ENCODE data around the gene BBS2. TPM values are rescaled to one million over a fixed set of nuclear protein-coding genes. Genes with fewer than 3 reads are reported as not detected.

The BBS2 gene
- total and polyA plus RNA-seq, 4 donors = 14.0 to 70.0 (median 33.0) TPM

- peaks cover 11 to 33% (median 17%) of the 10 kb centered on the region in 5 donors for H3K4me1 ChIP-seq (ENCODE audit: control insufficient read depth in 5 of 5, insufficient read depth in 5 of 5, low read length in 5 of 5)
- no peak for TF ChIP-seq CTCF (IDR thresholded peaks at IDR 0.05; ENCODE audit: control extremely low read depth, extremely low read depth)
- peaks cover 5 to 19% (median 12%) of the 10 kb centered on the region in 4 donors for H3K36me3 ChIP-seq (ENCODE audit: control insufficient read depth in 4 of 4, insufficient read depth in 4 of 4, low read length in 4 of 4)
- ATAC-seq (ENCODE audit: insufficient read depth, low FRiP score) (no peak), DNase-seq (no peak)
- H3K9ac ChIP-seq (ENCODE audit: insufficient read depth in 1 of 2, low read length in 2 of 2) = peak overlapping the region in 1 of 2 donors; percentile 24
- no peaks in the 10 kb centered on the region for H3K9me3 ChIP-seq (ENCODE audit: control insufficient read depth in 4 of 4, insufficient read depth in 3 of 4, low read length in 3 of 4)
- H3K27ac ChIP-seq (ENCODE audit: low read depth in 1 of 2, low read length in 1 of 2) = no peak overlapping the region
- H3K27me3 ChIP-seq (ENCODE audit: control insufficient read depth in 3 of 3, insufficient read depth in 3 of 3, low read length in 2 of 3) = no peaks in the 10 kb centered on the region
- no peak overlapping the region for H3K4me3 ChIP-seq
Measured at GRCh38 chr16:56448005-56448404, 71.8 kb downstream of the BBS2 start.

GRCh38 chr16:56447286-56447685 lies 72.5 kb downstream of the BBS2 start:
- Histone ChIP-seq H3K36me3 (ENCODE audit: control insufficient read depth in 4 of 4, insufficient read depth in 4 of 4, low read length in 4 of 4) (peaks cover 5 to 19% (median 13%) of the 10 kb centered on the region in 4 donors), H3K27ac (ENCODE audit: low read depth in 1 of 2, low read length in 1 of 2) (no peak overlapping the region), H3K4me1 (ENCODE audit: control insufficient read depth in 5 of 5, insufficient read depth in 5 of 5, low read length in 5 of 5) (peaks cover 8 to 27% (median 12%) of the 10 kb centered on the region in 5 donors), H3K9ac (ENCODE audit: insufficient read depth in 1 of 2, low read length in 2 of 2) (no peak overlapping the region), H3K4me3 (no peak overlapping the region), H3K9me3 (ENCODE audit: control insufficient read depth in 4 of 4, insufficient read depth in 3 of 4, low read length in 3 of 4) (no peaks in the 10 kb centered on the region), H3K27me3 (ENCODE audit: control insufficient read depth in 3 of 3, insufficient read depth in 3 of 3, low read length in 2 of 3) (no peaks in the 10 kb centered on the region)
- DNase-seq = no peak
- TF ChIP-seq CTCF (IDR thresholded peaks at IDR 0.05; ENCODE audit: control extremely low read depth, extremely low read depth) = no peak
- no peak for ATAC-seq (ENCODE audit: insufficient read depth, low FRiP score)
- whole genome bisulfite sequencing, 2 donors = 72 to 88% methylated on average over 2 of the region's 2 CpGs

GRCh38 chr16:56438038-56438437 lies 81.8 kb downstream of the BBS2 start:
- H3K4me1 ChIP-seq (ENCODE audit: control insufficient read depth in 5 of 5, insufficient read depth in 5 of 5, low read length in 5 of 5) = no peaks in the 10 kb centered on the region
- no peak overlapping the region for H3K27ac ChIP-seq (ENCODE audit: low read depth in 1 of 2, low read length in 1 of 2)
- WGBS, 2 donors = 97 to 98% methylated on average over 1 of the region's 1 CpG
- ATAC-seq (ENCODE audit: insufficient read depth, low FRiP score) (no peak), DNase-seq (no peak)
- H3K9ac ChIP-seq (ENCODE audit: insufficient read depth in 1 of 2, low read length in 2 of 2) = no peak overlapping the region
- peaks cover 13 to 26% (median 25%) of the 10 kb centered on the region in 4 donors for H3K36me3 ChIP-seq (ENCODE audit: control insufficient read depth in 4 of 4, insufficient read depth in 4 of 4, low read length in 4 of 4)
- no peaks in the 10 kb centered on the region for H3K9me3 ChIP-seq (ENCODE audit: control insufficient read depth in 4 of 4, insufficient read depth in 3 of 4, low read length in 3 of 4)
- H3K4me3 ChIP-seq = no peak overlapping the region
- no peaks in the 10 kb centered on the region for H3K27me3 ChIP-seq (ENCODE audit: control insufficient read depth in 3 of 3, insufficient read depth in 3 of 3, low read length in 2 of 3)
- TF ChIP-seq CTCF (IDR thresholded peaks at IDR 0.05; ENCODE audit: control extremely low read depth, extremely low read depth) = no peak

GRCh38 chr16:56436258-56436657 lies 83.6 kb downstream of the BBS2 start:
- H3K9ac ChIP-seq (ENCODE audit: insufficient read depth in 1 of 2, low read length in 2 of 2) = no peak overlapping the region
- peaks cover 11 to 27% (median 23%) of the 10 kb centered on the region in 4 donors for H3K36me3 ChIP-seq (ENCODE audit: control insufficient read depth in 4 of 4, insufficient read depth in 4 of 4, low read length in 4 of 4)
- no peak overlapping the region for H3K27ac ChIP-seq (ENCODE audit: low read depth in 1 of 2, low read length in 1 of 2)
- DNase-seq (no peak), ATAC-seq (ENCODE audit: insufficient read depth, low FRiP score) (no peak)
- H3K9me3 ChIP-seq (ENCODE audit: control insufficient read depth in 4 of 4, insufficient read depth in 3 of 4, low read length in 3 of 4) = no peaks in the 10 kb centered on the region
- H3K27me3 ChIP-seq (ENCODE audit: control insufficient read depth in 3 of 3, insufficient read depth in 3 of 3, low read length in 2 of 3) = no peaks in the 10 kb centered on the region
- no peak for TF ChIP-seq CTCF (IDR thresholded peaks at IDR 0.05; ENCODE audit: control extremely low read depth, extremely low read depth)
- H3K4me3 ChIP-seq = no peak overlapping the region
- H3K4me1 ChIP-seq (ENCODE audit: control insufficient read depth in 5 of 5, insufficient read depth in 5 of 5, low read length in 5 of 5) = no peaks in the 10 kb centered on the region
